Fibroblast of lung (primary cell): Measurements from ENCODE around the gene SFMBT2. TPM values are rescaled to one million over a fixed set of nuclear protein-coding genes. Genes with fewer than 3 reads are reported as not detected.

ENCODE experiments used
- DNase-seq, 2 donors: peaks; one replicate each; pipeline versions ENCODE4 v3.0.0 to v3.0.0-alpha.2; 2010; ENCODE audit warnings: low read depth in 2 of 2
- H2AFZ ChIP-seq: 2 replicates; pipeline ENCODE4 v1.5.1; 2012; ENCODE audit warnings: low read length, control low read depth, inconsistent platforms
- H3K27ac ChIP-seq: 2 replicates; pipeline ENCODE4 v1.5.1; 2011; ENCODE audit warnings: low read length, control low read depth; ENCODE audit not compliant: insufficient read depth
- H3K27me3 ChIP-seq: 2 replicates; pipeline ENCODE4 v1.5.1; 2011; ENCODE audit warnings: mild to moderate bottlenecking, low read length; ENCODE audit not compliant: control insufficient read depth, insufficient read depth
- H3K36me3 ChIP-seq: 2 replicates; pipeline ENCODE4 v1.5.1; 2011; ENCODE audit warnings: low read length; ENCODE audit not compliant: control insufficient read depth, insufficient read depth
- H3K4me1 ChIP-seq: 2 replicates; pipeline ENCODE4 v1.5.1; 2011; ENCODE audit warnings: low read length; ENCODE audit not compliant: control insufficient read depth, insufficient read depth; ENCODE audit errors: extremely low read depth
- H3K4me2 ChIP-seq: 2 replicates; pipeline ENCODE4 v1.5.1; 2011; ENCODE audit warnings: low read length, control low read depth; ENCODE audit not compliant: insufficient read depth; ENCODE audit errors: extremely low read depth
- H3K4me3 ChIP-seq, 4 experiments: fragments of 200-600 bp in 1 of 4; sonication (generic) in 1 of 4; replicated peaks in 1 of 4; 2 replicates each; pipeline ENCODE4 v1.5.1; 2011 to 2016; ENCODE audit warnings: low read length in 4 of 4, low read depth in 3 of 4, mild to moderate bottlenecking in 3 of 4, control low read depth in 2 of 4, inconsistent platforms in 1 of 4, mixed read lengths in 1 of 4; ENCODE audit not compliant: insufficient read depth in 1 of 4; ENCODE audit errors: control extremely low read depth in 1 of 4
- H3K79me2 ChIP-seq: 2 replicates; pipeline ENCODE4 v1.5.1; 2012; ENCODE audit warnings: mild to moderate bottlenecking, low read length, inconsistent platforms; ENCODE audit not compliant: control insufficient read depth, insufficient read depth
- H3K9ac ChIP-seq: 2 replicates; pipeline ENCODE4 v1.5.1; 2011; ENCODE audit warnings: mild to moderate bottlenecking, low read length, control low read depth; ENCODE audit not compliant: insufficient read depth
- H3K9me3 ChIP-seq: 2 replicates; pipeline ENCODE4 v1.5.1; 2012; ENCODE audit warnings: low read depth, low read length; ENCODE audit not compliant: control insufficient read depth, insufficient read depth
- H4K20me1 ChIP-seq: 2 replicates; pipeline ENCODE4 v1.5.1; 2011; ENCODE audit warnings: low read length; ENCODE audit not compliant: control insufficient read depth, insufficient read depth; ENCODE audit errors: extremely low read depth
- CTCF ChIP-seq, 2 donors: IDR thresholded peaks in 1 of 2; conservative IDR thresholded peaks in 1 of 2; 1 replicate in 1 of 2; 2 replicates in 1 of 2; pipeline ENCODE4 v1.5.1; 2011 to 2012; ENCODE audit warnings: low read length in 2 of 2, control low read depth in 1 of 2, inconsistent platforms in 1 of 2, low read depth in 1 of 2, mild to moderate bottlenecking in 1 of 2
- EZH2 ChIP-seq: IDR thresholded peaks from 2 replicates; pipeline ENCODE4 v1.5.1; 2012; ENCODE audit warnings: low read length, control low read depth, mild to moderate bottlenecking; ENCODE audit errors: missing control alignments
- polyA plus RNA-seq, 2 donors: library from polyadenylated mRNA; depleted of rRNA in 1 of 2; stranded (reverse) in 1 of 2; unstranded in 1 of 2; fragments of >200 nt; gene quantifications; 2 replicates each; pipeline ENCODE4 v1.2.1, GENCODE V29; 2011 to 2012; ENCODE audit warnings: missing spikeins in 1 of 2
- total RNA-seq: library from RNA; depleted of rRNA; stranded (reverse); fragments of >200 nt; gene quantifications from 2 replicates; pipeline ENCODE4 v1.2.1, GENCODE V29; 2014

Gene SFMBT2
- total and polyA plus RNA-seq, 2 donors (not counting 1 experiment from before 2014, with no cell fraction given), result 0.52 to 2.5 TPM

GRCh38 chr10:7274293-7274692, 136.5 kb downstream of the SFMBT2 start:
- Histone ChIP-seq H3K4me1 (no peaks in the 10 kb centered on the region), H3K36me3 (no peaks in the 10 kb centered on the region), H3K4me2 (no peak overlapping the region), H3K79me2 (no peaks in the 10 kb centered on the region), H3K9ac (no peak overlapping the region), H3K27ac (no peak overlapping the region), H4K20me1 (no peaks in the 10 kb centered on the region), H2AFZ (no peak overlapping the region), H3K27me3 (no peaks in the 10 kb centered on the region), H3K4me3 (no peak overlapping the region), H3K9me3 (no peaks in the 10 kb centered on the region)
- DNase-seq, result no peak
- TF ChIP-seq EZH2 (no peak), CTCF (conservative IDR thresholded peaks at IDR 0.05 in 1 of 2, IDR thresholded peaks at IDR 0.05 in 1 of 2; ENCODE audit: low read depth in 1 of 2, low read length in 2 of 2) (no peak)

- Histone ChIP-seq H3K4me3 (no peak overlapping the region), H3K27ac (no peak overlapping the region), H3K27me3 (no peaks in the 10 kb centered on the region), H3K4me1 (no peaks in the 10 kb centered on the region), H2AFZ (no peak overlapping the region), H3K9ac (no peak overlapping the region), H3K36me3 (no peaks in the 10 kb centered on the region), H3K9me3 (no peaks in the 10 kb centered on the region), H3K4me2 (no peak overlapping the region), H4K20me1 (no peaks in the 10 kb centered on the region), H3K79me2 (no peaks in the 10 kb centered on the region)
- TF ChIP-seq CTCF (conservative IDR thresholded peaks at IDR 0.05 in 1 of 2, IDR thresholded peaks at IDR 0.05 in 1 of 2; ENCODE audit: low read depth in 1 of 2, low read length in 2 of 2) (no peak), EZH2 (no peak)
- DNase-seq, result no peak
These were observed 138.8 kb downstream of the SFMBT2 start for GRCh38 chr10:7272008-7272407.

GRCh38 chr10:7269988-7270387, 140.8 kb downstream of the SFMBT2 start:
- Histone ChIP-seq H3K79me2 (no peaks in the 10 kb centered on the region), H4K20me1 (no peaks in the 10 kb centered on the region), H3K4me1 (no peaks in the 10 kb centered on the region), H3K4me3 (no peak overlapping the region), H3K9ac (no peak overlapping the region), H3K36me3 (no peaks in the 10 kb centered on the region), H3K27ac (no peak overlapping the region), H3K4me2 (no peak overlapping the region), H2AFZ (no peak overlapping the region), H3K27me3 (no peaks in the 10 kb centered on the region), H3K9me3 (no peaks in the 10 kb centered on the region)
- TF ChIP-seq EZH2, result no peak
- no peak for TF ChIP-seq CTCF (conservative IDR thresholded peaks at IDR 0.05 in 1 of 2, IDR thresholded peaks at IDR 0.05 in 1 of 2; ENCODE audit: low read depth in 1 of 2, low read length in 2 of 2)
- DNase-seq, result no peak
